B cell (primary cell): Measurements from ENCODE around the gene CERT1. TPM values are rescaled to one million over a fixed set of nuclear protein-coding genes. Genes with fewer than 3 reads are reported as not detected.
"Not testable (repeated sequence)": the region's sequence is repeated elsewhere in the genome, so short reads cannot be mapped to it uniquely, and the experiment has no call there.

Experiments
- ATAC-seq: fragments of 200-7000 bp; cut with Tn5 transposase; one replicate; pipeline ENCODE4 v1.10.0; 2021; ENCODE audit warnings: low read depth, mild to moderate bottlenecking, moderate number of reproducible peaks, moderate library complexity
- CTCF ChIA-PET: fragments of 350-600 bp; sonication (Branson Sonifier 250); formaldehyde crosslinking; loops from one replicate; lab custom pipeline; 2021; ENCODE audit warnings: antibody characterized with exemption, inconsistent platforms; lab: Charles Lee
- POLR2A ChIA-PET: fragments of 350-600 bp; sonication (Branson Sonifier 250); formaldehyde crosslinking; loops from one replicate; lab custom pipeline; 2021; ENCODE audit warnings: antibody characterized with exemption; lab: Charles Lee
- DNase-seq: peaks from one replicate; pipeline ENCODE4 v3.0.0; 2013
- H2AFZ ChIP-seq: 2 replicates; pipeline ENCODE4 v1.6.1; 2012; ENCODE audit warnings: mild to moderate bottlenecking, low read depth, low read length; ENCODE audit not compliant: insufficient read depth, poor library complexity, severe bottlenecking
- H3K27ac ChIP-seq, 2 donors: 1 replicate in 1 of 2; 2 replicates in 1 of 2; pipeline ENCODE4 v1.5.1; 2012 to 2013; ENCODE audit warnings: low read length in 2 of 2, mild to moderate bottlenecking in 2 of 2, moderate library complexity in 1 of 2
- H3K27me3 ChIP-seq, 4 experiments: fragments of 200-600 bp in 1 of 4; sonication (generic) in 1 of 4; replicated peaks in 1 of 4; 1 replicate in 2 of 4; 2 replicates in 2 of 4; pipeline versions ENCODE4 v1.6.1 to v1.7.0; 2013 to 2016; ENCODE audit warnings: low read length in 3 of 4, mild to moderate bottlenecking in 2 of 4, mixed read lengths in 1 of 4, moderate library complexity in 1 of 4; ENCODE audit not compliant: insufficient read depth in 4 of 4, control insufficient read depth in 3 of 4; ENCODE audit errors: control extremely low read depth in 1 of 4
- H3K36me3 ChIP-seq, 2 experiments: replicated peaks in 1 of 2; 1 replicate in 1 of 2; 2 replicates in 1 of 2; pipeline versions ENCODE4 v1.6.1 to v1.7.1; 2013; ENCODE audit warnings: low read length in 1 of 2; ENCODE audit not compliant: insufficient read depth in 2 of 2, control insufficient read depth in 1 of 2; ENCODE audit errors: control extremely low read depth in 1 of 2, extremely low read depth in 1 of 2
- H3K4me1 ChIP-seq, 2 donors: fragments of 200-600 bp in 1 of 2; sonication (generic) in 1 of 2; 1 replicate in 1 of 2; 2 replicates in 1 of 2; pipeline versions ENCODE4 v1.5.1 to v1.6.1; 2013 to 2017; ENCODE audit warnings: low read length in 2 of 2; ENCODE audit not compliant: control insufficient read depth in 2 of 2, insufficient read depth in 2 of 2
- H3K4me2 ChIP-seq: replicated peaks from 2 replicates; pipeline ENCODE3; 2012; ENCODE audit warnings: mild to moderate bottlenecking, low read depth, low read length; ENCODE audit not compliant: poor library complexity, severe bottlenecking
- H3K4me3 ChIP-seq, 5 experiments: fragments of 200-600 bp in 1 of 5; sonication (generic) in 1 of 5; 1 replicate in 3 of 5; 2 replicates in 2 of 5; pipeline versions ENCODE4 v1.5.1 to v1.7.0; 2011 to 2016; ENCODE audit warnings: low read length in 4 of 5, mild to moderate bottlenecking in 4 of 5, low read depth in 2 of 5, control low read depth in 1 of 5, moderate library complexity in 1 of 5; ENCODE audit not compliant: insufficient read depth in 1 of 5; ENCODE audit errors: control extremely low read depth in 1 of 5, extremely low read depth in 1 of 5
- H3K79me2 ChIP-seq: fragments of 200-600 bp; sonication (generic); one replicate; pipeline ENCODE4 v1.6.0; 2016; ENCODE audit warnings: low read length; ENCODE audit not compliant: control insufficient read depth, insufficient read depth
- H3K9ac ChIP-seq: fragments of 200-600 bp; sonication (generic); 2 replicates; pipeline ENCODE4 v1.6.1; 2017; ENCODE audit warnings: mild to moderate bottlenecking, low read length, moderate library complexity
- H3K9me3 ChIP-seq, 3 donors: one replicate each; pipeline versions ENCODE4 v1.6.1 to v1.7.1; 2013; ENCODE audit warnings: low read length in 2 of 3; ENCODE audit not compliant: control insufficient read depth in 2 of 3, insufficient read depth in 1 of 3; ENCODE audit errors: control extremely low read depth in 1 of 3
- H4K20me1 ChIP-seq: 2 replicates; pipeline ENCODE4 v1.6.0; 2012; ENCODE audit warnings: mild to moderate bottlenecking, low read length; ENCODE audit not compliant: insufficient read depth, control insufficient read depth, poor library complexity, severe bottlenecking
- H3K27ac Mint-ChIP-seq: one replicate; pipeline ENCODE4 v1.8.0; 2021; ENCODE audit warnings: mixed read lengths
- H3K27me3 Mint-ChIP-seq: one replicate; pipeline ENCODE4 v1.8.0; 2021; ENCODE audit warnings: mixed read lengths
- H3K4me1 Mint-ChIP-seq: one replicate; pipeline ENCODE4 v1.8.0; 2021; ENCODE audit warnings: mixed read lengths
- H3K4me3 Mint-ChIP-seq: one replicate; pipeline ENCODE4 v1.8.0; 2021; ENCODE audit warnings: mixed read lengths
- H3K9me3 Mint-ChIP-seq: one replicate; pipeline ENCODE4 v1.8.0; 2022; ENCODE audit warnings: mixed read lengths; ENCODE audit not compliant: insufficient read depth
- CTCF ChIP-seq: fragments of 200-600 bp; IDR thresholded peaks from one replicate; pipeline ENCODE4 v1.8.0; 2022; ENCODE audit warnings: antibody characterized with exemption, mild to moderate bottlenecking
- EZH2 ChIP-seq: IDR thresholded peaks from 2 replicates; pipeline ENCODE4 v1.6.1; 2012; ENCODE audit warnings: borderline replicate concordance, low read depth, mild to moderate bottlenecking, moderate library complexity, low read length; ENCODE audit not compliant: insufficient read depth, poor library complexity, severe bottlenecking
- WGBS: methylation state at CpG from one replicate; pipeline ENCODE4 v1.1.5; 2013; ENCODE audit warnings: missing lambda C conversion rate; ENCODE audit not compliant: insufficient coverage; 5-methylcytosine and 5-hydroxymethylcytosine counted together
- intact Hi-C: fragments of 100-400 bp; cut with micrococcal nuclease; formaldehyde crosslinking; loops from one replicate; pipeline ENCODE4 v1.10.0; 2022
- polyA plus RNA-seq: library from polyadenylated mRNA; depleted of rRNA; stranded (reverse); fragments of >200 nt; gene quantifications from 2 replicates; pipeline ENCODE4 v1.2.3, GENCODE V29; 2012
- total RNA-seq, 2 donors: library from RNA; stranded (reverse); fragments of 120-200 nt in 1 of 2; gene quantifications; 1 replicate in 1 of 2; 2 replicates in 1 of 2; pipeline versions ENCODE4 v1.2.3 to v1.2.4, GENCODE V29; 2013 to 2022

The CERT1 gene
- total and polyA plus RNA-seq, 2 donors (not counting 1 experiment from before 2014, with no cell fraction given) = 13.7 to 60.5 TPM

DNA sequence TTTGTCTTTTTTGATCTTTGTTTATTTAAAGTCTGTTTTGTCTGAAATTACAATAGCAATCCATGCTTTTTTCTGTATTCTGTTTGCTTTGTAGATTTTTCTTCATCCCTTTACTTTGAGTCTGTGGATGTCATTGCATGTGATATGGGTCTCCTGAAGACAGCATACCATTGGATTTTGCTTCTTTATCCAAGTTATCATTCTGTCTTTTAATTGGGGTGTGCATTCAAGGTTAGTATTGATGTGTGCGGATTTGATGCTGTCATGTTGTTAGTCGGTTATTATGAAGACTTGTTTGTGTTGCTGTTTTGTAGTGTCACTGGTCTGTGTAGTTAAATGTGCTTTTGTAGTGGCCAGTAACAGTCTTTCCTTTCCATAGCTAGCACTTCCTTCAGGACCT is 23.3 kb upstream of the CERT1 start:
- Histone ChIP-seq H3K4me3 (no peak overlapping the region), H2AFZ (no peak overlapping the region), H4K20me1 (peaks cover 32% of the 10 kb centered on the region), H3K79me2 (peaks cover 87% of the 10 kb centered on the region), H3K9me3 (peaks cover 5 to 12% (median 9%) of the 10 kb centered on the region in 3 donors), H3K36me3 (peaks cover 0 to 8% of the 10 kb centered on the region in 2 experiments), H3K4me1 (no peaks in the 10 kb centered on the region), H3K27me3 (no peaks in the 10 kb centered on the region), H3K9ac (no peak overlapping the region), H3K27ac (no peak overlapping the region), H3K4me2 (no peak overlapping the region)
- Mint-ChIP-seq H3K27me3 (no peaks in the 10 kb centered on the region), H3K4me3 (no peak overlapping the region), H3K27ac (no peak overlapping the region), H3K9me3 (peaks cover 6% of the 10 kb centered on the region), H3K4me1 (peaks cover 16% of the 10 kb centered on the region)
- no peak for TF ChIP-seq EZH2
- TF ChIP-seq CTCF = no peak
- ATAC-seq (no peak), DNase-seq (no peak)
- 100% methylated on average over 1 of the region's 2 CpGs for WGBS
- ChIA-PET POLR2A (no interaction called here), CTCF (no interaction called here)
- intact Hi-C loops = no loop called here

GRCh38 chr5:75533716-75534115 is 22.3 kb upstream of the CERT1 start:
- H3K9me3 Mint-ChIP-seq, H3K36me3 ChIP-seq, CTCF ChIA-PET, H3K4me2 ChIP-seq, H3K4me3 ChIP-seq, intact Hi-C loops, H2AFZ ChIP-seq, H3K27me3 Mint-ChIP-seq, H3K9ac ChIP-seq, H3K4me1 ChIP-seq, H3K27ac ChIP-seq, DNase-seq, ATAC-seq, H3K27ac Mint-ChIP-seq, POLR2A ChIA-PET, H3K27me3 ChIP-seq, H3K4me3 Mint-ChIP-seq: not testable (repeated sequence)
- peaks cover 19% of the 10 kb centered on the region for H3K4me1 Mint-ChIP-seq
- peaks cover 85% of the 10 kb centered on the region for H3K79me2 ChIP-seq
- H3K9me3 ChIP-seq = peaks cover 5 to 12% (median 9%) of the 10 kb centered on the region in 3 donors
- no CpG with 5 or more reads among the region's 1 CpG for whole genome bisulfite sequencing
- H4K20me1 ChIP-seq = peaks cover 32% of the 10 kb centered on the region
